HG03565 (cell line): ENCODE measurements around the gene SYT15B.
"Not testable (repeated sequence)": the region's sequence is repeated elsewhere in the genome, so short reads cannot be mapped to it uniquely, and the experiment has no call there.

Experiments
- ATAC-seq: cut with Tn5 transposase; IDR thresholded peaks from one replicate; pipeline ENCODE4 v1.9.1; 2021; ENCODE audit warnings: mild to moderate bottlenecking, moderate library complexity; ENCODE audit not compliant: unreplicated experiment

Gene SYT15B

GRCh38 chr10:47730911-47731310 is 32.5 kb downstream of the SYT15B start:
- ATAC-seq = not testable (repeated sequence)

GRCh38 chr10:47725740-47726139 is 37.7 kb downstream of the SYT15B start:
- not testable (repeated sequence) for ATAC-seq

- ATAC-seq = not testable (repeated sequence)
Measured at GRCh38 chr10:47725047-47725446, 38.3 kb downstream of the SYT15B start.

- not testable (repeated sequence) for ATAC-seq
Measured at GRCh38 chr10:47724119-47724518, 39.3 kb downstream of the SYT15B start.

GRCh38 chr10:47723362-47723761 is 40.0 kb downstream of the SYT15B start:
- not testable (repeated sequence) for ATAC-seq

GRCh38 chr10:47717011-47717769 is 46.2 kb downstream of the SYT15B start:
- ATAC-seq = not testable (repeated sequence)
